ENCODE results near the gene KCNMA1. TPM values are rescaled to one million over a fixed set of nuclear protein-coding genes. Genes with fewer than 3 reads are reported as not detected.

Gene KCNMA1
- total RNA-seq, 1 donor: 106 TPM

GRCh38 chr10:77027576-77027975 lies 610.0 kb downstream of the KCNMA1 start:
- TF ChIP-seq, protein P1, sequence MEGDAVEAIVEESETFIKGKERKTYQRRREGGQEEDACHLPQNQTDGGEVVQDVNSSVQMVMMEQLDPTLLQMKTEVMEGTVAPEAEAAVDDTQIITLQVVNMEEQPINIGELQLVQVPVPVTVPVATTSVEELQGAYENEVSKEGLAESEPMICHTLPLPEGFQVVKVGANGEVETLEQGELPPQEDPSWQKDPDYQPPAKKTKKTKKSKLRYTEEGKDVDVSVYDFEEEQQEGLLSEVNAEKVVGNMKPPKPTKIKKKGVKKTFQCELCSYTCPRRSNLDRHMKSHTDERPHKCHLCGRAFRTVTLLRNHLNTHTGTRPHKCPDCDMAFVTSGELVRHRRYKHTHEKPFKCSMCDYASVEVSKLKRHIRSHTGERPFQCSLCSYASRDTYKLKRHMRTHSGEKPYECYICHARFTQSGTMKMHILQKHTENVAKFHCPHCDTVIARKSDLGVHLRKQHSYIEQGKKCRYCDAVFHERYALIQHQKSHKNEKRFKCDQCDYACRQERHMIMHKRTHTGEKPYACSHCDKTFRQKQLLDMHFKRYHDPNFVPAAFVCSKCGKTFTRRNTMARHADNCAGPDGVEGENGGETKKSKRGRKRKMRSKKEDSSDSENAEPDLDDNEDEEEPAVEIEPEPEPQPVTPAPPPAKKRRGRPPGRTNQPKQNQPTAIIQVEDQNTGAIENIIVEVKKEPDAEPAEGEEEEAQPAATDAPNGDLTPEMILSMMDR (IDR thresholded peaks at IDR 0.05; ENCODE audit: insufficient read depth, low read length): no peak
- H3K4me3 ChIP-seq (ENCODE audit: low read depth, low read length): no peak overlapping the region
- no peak for DNase-seq (ENCODE audit: low read depth)

DNA sequence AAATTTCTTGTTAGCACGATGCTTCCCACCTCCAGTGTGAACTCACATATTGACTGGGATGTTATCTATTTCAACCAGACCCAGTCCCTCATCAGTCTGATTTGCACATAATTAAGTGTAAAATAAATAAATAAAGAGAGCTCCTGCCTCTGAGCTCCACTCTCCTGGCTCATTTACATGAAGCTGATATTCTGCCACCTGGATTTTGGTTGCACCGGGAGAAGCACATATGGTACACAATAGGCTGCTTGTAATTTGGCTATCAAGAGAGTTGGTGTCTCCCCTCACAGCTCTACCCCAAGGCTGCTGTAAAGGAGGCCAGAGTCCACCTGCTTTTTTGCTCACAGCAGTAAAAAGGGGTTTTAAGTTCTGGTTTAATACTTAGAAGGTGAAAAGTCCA lies 610.5 kb downstream of the KCNMA1 start:
- TF ChIP-seq, protein P1 (IDR thresholded peaks at IDR 0.05; ENCODE audit: insufficient read depth, low read length): no peak
- no peak overlapping the region for H3K4me3 ChIP-seq (ENCODE audit: low read depth, low read length)
- DNase-seq (ENCODE audit: low read depth): no peak

DNA sequence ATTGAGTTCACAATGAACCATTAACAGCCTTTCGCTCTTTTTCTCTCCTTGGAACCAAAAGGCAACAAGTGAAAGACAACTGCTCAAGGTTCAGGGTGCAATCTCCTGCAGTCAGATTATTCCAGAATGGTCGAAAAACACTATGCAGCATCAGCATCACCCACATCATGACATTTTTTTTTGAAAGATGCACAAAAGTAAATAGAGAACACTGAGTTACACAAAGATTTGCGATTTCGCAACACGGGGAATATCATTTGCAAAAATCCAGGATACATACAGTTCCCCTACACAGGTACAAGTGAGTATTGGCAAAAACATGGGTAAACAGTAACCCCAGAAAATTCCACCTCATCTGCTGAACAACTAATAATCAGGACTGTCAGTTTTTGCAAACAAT lies 611.5 kb downstream of the KCNMA1 start:
- TF ChIP-seq, protein P1 (IDR thresholded peaks at IDR 0.05; ENCODE audit: insufficient read depth, low read length): no peak
- H3K4me3 ChIP-seq (ENCODE audit: low read depth, low read length): no peak overlapping the region
- DNase-seq (ENCODE audit: low read depth): no peak

DNA sequence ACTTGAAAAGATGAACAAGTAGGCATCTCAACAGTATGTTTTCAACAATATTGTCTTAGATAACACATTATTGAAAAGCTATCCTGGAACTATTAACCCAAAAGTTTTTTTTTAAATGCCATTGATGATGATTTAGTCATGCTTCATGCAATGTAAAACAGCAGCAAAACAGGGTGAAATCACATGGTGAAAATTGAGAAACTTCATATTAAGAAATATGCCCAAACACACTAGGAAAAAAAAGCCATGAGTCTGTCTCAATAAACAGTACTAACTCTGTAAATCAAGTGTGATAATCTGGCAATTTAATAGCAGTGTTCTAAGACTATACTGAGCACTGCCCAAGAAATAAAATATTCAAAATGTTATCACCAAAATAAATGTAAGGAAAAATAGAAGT lies 613.1 kb downstream of the KCNMA1 start:
- TF ChIP-seq, protein P1 (IDR thresholded peaks at IDR 0.05; ENCODE audit: insufficient read depth, low read length): no peak
- DNase-seq (ENCODE audit: low read depth): no peak
- H3K4me3 ChIP-seq (ENCODE audit: low read depth, low read length): no peak overlapping the region

DNA sequence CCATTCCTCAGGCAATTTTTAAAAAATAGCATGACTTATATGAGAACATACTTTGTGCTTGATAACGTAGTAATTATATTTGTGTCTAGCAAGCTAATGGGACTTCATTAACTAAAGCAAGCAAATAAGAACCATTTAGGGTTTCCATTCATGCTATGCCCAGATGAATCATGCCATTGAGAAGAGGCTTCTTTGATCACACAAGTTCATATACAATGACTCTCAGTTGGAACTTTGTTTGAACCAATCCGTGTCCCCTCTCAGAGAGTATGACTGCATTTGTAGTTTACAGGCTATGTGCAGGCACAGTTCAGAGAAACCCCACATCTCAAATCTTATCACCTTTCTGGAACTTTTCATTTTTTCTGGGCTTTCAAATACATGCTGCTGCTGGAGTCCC lies 614.2 kb downstream of the KCNMA1 start:
- no peak for DNase-seq (ENCODE audit: low read depth)
- TF ChIP-seq, protein P1 (IDR thresholded peaks at IDR 0.05; ENCODE audit: insufficient read depth, low read length): no peak
- no peak overlapping the region for H3K4me3 ChIP-seq (ENCODE audit: low read depth, low read length)

DNA sequence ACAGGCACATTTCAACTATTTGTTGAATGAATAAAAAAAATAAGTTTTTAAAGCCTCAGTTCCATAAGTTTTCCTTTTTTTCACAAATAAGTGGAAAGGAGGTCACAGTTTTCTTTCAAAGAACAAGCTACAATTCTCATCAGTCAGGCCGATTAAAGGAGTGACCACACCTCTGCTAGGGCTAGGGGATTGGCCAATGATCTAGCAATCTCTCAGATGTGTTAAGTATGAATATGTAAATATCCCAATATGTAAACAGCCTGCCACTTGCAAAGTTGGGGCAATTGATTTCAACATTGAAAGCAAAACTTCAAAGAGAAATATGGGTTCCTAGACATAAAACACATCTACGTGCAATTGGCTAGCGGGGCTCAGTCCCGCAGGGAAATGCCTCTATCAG lies 614.9 kb downstream of the KCNMA1 start:
- DNase-seq (ENCODE audit: low read depth): no peak
- no peak overlapping the region for H3K4me3 ChIP-seq (ENCODE audit: low read depth, low read length)
- TF ChIP-seq, protein P1 (IDR thresholded peaks at IDR 0.05; ENCODE audit: insufficient read depth, low read length): no peak

DNA sequence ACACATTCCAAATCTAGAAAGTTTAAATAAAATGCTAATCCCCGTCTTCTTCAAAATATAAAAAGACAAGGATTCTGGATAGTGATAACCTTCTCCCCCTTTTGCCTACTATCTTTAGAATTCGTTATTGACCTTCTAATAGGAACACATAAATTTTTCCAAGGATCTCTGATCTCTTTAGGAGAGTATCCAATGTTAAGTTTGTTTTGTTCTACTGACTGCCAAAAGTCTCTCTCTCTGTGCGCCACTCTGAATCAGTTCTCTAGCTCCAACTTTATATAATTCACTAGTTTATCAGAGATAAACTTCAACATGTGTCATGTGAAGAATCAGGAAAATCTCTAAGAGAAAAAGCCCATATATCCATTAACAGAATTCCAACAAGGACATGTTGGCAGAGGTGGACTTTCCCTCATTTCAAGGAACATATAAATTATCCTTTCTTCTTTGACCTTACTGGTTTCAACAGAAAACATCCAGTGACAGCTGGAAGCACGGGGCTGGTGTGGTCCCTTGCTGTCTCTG lies 615.6 kb downstream of the KCNMA1 start:
- no peak overlapping the region for H3K4me3 ChIP-seq (ENCODE audit: low read depth, low read length)
- DNase-seq (ENCODE audit: low read depth): no peak
- TF ChIP-seq, protein P1 (IDR thresholded peaks at IDR 0.05; ENCODE audit: insufficient read depth, low read length): no peak
